Fibroblast of lung (primary cell): ENCODE data around the gene CBX1. TPM values are rescaled to one million over a fixed set of nuclear protein-coding genes. Genes with fewer than 3 reads are reported as not detected.

Experiments
- DNase-seq, 2 donors: peaks; one replicate each; pipeline versions ENCODE4 v3.0.0 to v3.0.0-alpha.2; 2010; ENCODE audit warnings: low read depth in 2 of 2
- H2AFZ ChIP-seq: 2 replicates; pipeline ENCODE4 v1.5.1; 2012; ENCODE audit warnings: low read length, control low read depth, inconsistent platforms
- H3K27ac ChIP-seq: 2 replicates; pipeline ENCODE4 v1.5.1; 2011; ENCODE audit warnings: low read length, control low read depth; ENCODE audit not compliant: insufficient read depth
- H3K27me3 ChIP-seq: 2 replicates; pipeline ENCODE4 v1.5.1; 2011; ENCODE audit warnings: mild to moderate bottlenecking, low read length; ENCODE audit not compliant: control insufficient read depth, insufficient read depth
- H3K36me3 ChIP-seq: 2 replicates; pipeline ENCODE4 v1.5.1; 2011; ENCODE audit warnings: low read length; ENCODE audit not compliant: control insufficient read depth, insufficient read depth
- H3K4me1 ChIP-seq: 2 replicates; pipeline ENCODE4 v1.5.1; 2011; ENCODE audit warnings: low read length; ENCODE audit not compliant: control insufficient read depth, insufficient read depth; ENCODE audit errors: extremely low read depth
- H3K4me2 ChIP-seq: 2 replicates; pipeline ENCODE4 v1.5.1; 2011; ENCODE audit warnings: low read length, control low read depth; ENCODE audit not compliant: insufficient read depth; ENCODE audit errors: extremely low read depth
- H3K4me3 ChIP-seq, 4 experiments: fragments of 200-600 bp in 1 of 4; sonication (generic) in 1 of 4; replicated peaks in 1 of 4; 2 replicates each; pipeline ENCODE4 v1.5.1; 2011 to 2016; ENCODE audit warnings: low read length in 4 of 4, low read depth in 3 of 4, mild to moderate bottlenecking in 3 of 4, control low read depth in 2 of 4, inconsistent platforms in 1 of 4, mixed read lengths in 1 of 4; ENCODE audit not compliant: insufficient read depth in 1 of 4; ENCODE audit errors: control extremely low read depth in 1 of 4
- H3K79me2 ChIP-seq: 2 replicates; pipeline ENCODE4 v1.5.1; 2012; ENCODE audit warnings: mild to moderate bottlenecking, low read length, inconsistent platforms; ENCODE audit not compliant: control insufficient read depth, insufficient read depth
- H3K9ac ChIP-seq: 2 replicates; pipeline ENCODE4 v1.5.1; 2011; ENCODE audit warnings: mild to moderate bottlenecking, low read length, control low read depth; ENCODE audit not compliant: insufficient read depth
- H3K9me3 ChIP-seq: 2 replicates; pipeline ENCODE4 v1.5.1; 2012; ENCODE audit warnings: low read depth, low read length; ENCODE audit not compliant: control insufficient read depth, insufficient read depth
- H4K20me1 ChIP-seq: 2 replicates; pipeline ENCODE4 v1.5.1; 2011; ENCODE audit warnings: low read length; ENCODE audit not compliant: control insufficient read depth, insufficient read depth; ENCODE audit errors: extremely low read depth
- CTCF ChIP-seq, 2 donors: IDR thresholded peaks in 1 of 2; conservative IDR thresholded peaks in 1 of 2; 1 replicate in 1 of 2; 2 replicates in 1 of 2; pipeline ENCODE4 v1.5.1; 2011 to 2012; ENCODE audit warnings: low read length in 2 of 2, control low read depth in 1 of 2, inconsistent platforms in 1 of 2, low read depth in 1 of 2, mild to moderate bottlenecking in 1 of 2
- EZH2 ChIP-seq: IDR thresholded peaks from 2 replicates; pipeline ENCODE4 v1.5.1; 2012; ENCODE audit warnings: low read length, control low read depth, mild to moderate bottlenecking; ENCODE audit errors: missing control alignments
- polyA plus RNA-seq, 2 donors: library from polyadenylated mRNA; depleted of rRNA in 1 of 2; stranded (reverse) in 1 of 2; unstranded in 1 of 2; fragments of >200 nt; gene quantifications; 2 replicates each; pipeline ENCODE4 v1.2.1, GENCODE V29; 2011 to 2012; ENCODE audit warnings: missing spikeins in 1 of 2
- total RNA-seq: library from RNA; depleted of rRNA; stranded (reverse); fragments of >200 nt; gene quantifications from 2 replicates; pipeline ENCODE4 v1.2.1, GENCODE V29; 2014

CBX1 gene
- total and polyA plus RNA-seq, 2 donors (not counting 1 experiment from before 2014, with no cell fraction given), result 50.4 to 64.8 TPM

GRCh38 chr17:48025904-48026501 is 75.3 kb downstream of the CBX1 start:
- Histone ChIP-seq H3K4me2 (peak overlapping the region; percentile 100), H3K4me1 (peaks cover 25% of the 10 kb centered on the region), H3K9ac (no peak overlapping the region), H3K27me3 (no peaks in the 10 kb centered on the region), H4K20me1 (no peaks in the 10 kb centered on the region), H3K4me3 (peak overlapping the region; percentile 3 to 72 (median 60)), H3K27ac (peak overlapping the region; percentile 47), H2AFZ (no peak overlapping the region), H3K9me3 (no peaks in the 10 kb centered on the region), H3K79me2 (no peaks in the 10 kb centered on the region), H3K36me3 (no peaks in the 10 kb centered on the region)
- no peak for TF ChIP-seq EZH2
- TF ChIP-seq CTCF (conservative IDR thresholded peaks at IDR 0.05 in 1 of 2, IDR thresholded peaks at IDR 0.05 in 1 of 2; ENCODE audit: low read depth in 1 of 2, low read length in 2 of 2), result no peak
- DNase-seq, result no peak

- peak; percentile 55 to 69 for TF ChIP-seq CTCF (conservative IDR thresholded peaks at IDR 0.05 in 1 of 2, IDR thresholded peaks at IDR 0.05 in 1 of 2; ENCODE audit: low read depth in 1 of 2, low read length in 2 of 2)
- TF ChIP-seq EZH2, result no peak
- Histone ChIP-seq H3K27ac (peak overlapping the region; percentile 63), H4K20me1 (no peaks in the 10 kb centered on the region), H3K79me2 (no peaks in the 10 kb centered on the region), H3K4me2 (peak overlapping the region; percentile 100), H3K4me1 (peaks cover 23% of the 10 kb centered on the region), H3K36me3 (no peaks in the 10 kb centered on the region), H3K4me3 (peak overlapping the region; percentile 57 to 73 (median 66)), H3K9ac (no peak overlapping the region), H3K9me3 (no peaks in the 10 kb centered on the region), H2AFZ (peak overlapping the region; percentile 97), H3K27me3 (no peaks in the 10 kb centered on the region)
- peak; percentile 93 to 95 for DNase-seq
Measured at GRCh38 chr17:48025040-48025903, 76.0 kb downstream of the CBX1 start.

DNA sequence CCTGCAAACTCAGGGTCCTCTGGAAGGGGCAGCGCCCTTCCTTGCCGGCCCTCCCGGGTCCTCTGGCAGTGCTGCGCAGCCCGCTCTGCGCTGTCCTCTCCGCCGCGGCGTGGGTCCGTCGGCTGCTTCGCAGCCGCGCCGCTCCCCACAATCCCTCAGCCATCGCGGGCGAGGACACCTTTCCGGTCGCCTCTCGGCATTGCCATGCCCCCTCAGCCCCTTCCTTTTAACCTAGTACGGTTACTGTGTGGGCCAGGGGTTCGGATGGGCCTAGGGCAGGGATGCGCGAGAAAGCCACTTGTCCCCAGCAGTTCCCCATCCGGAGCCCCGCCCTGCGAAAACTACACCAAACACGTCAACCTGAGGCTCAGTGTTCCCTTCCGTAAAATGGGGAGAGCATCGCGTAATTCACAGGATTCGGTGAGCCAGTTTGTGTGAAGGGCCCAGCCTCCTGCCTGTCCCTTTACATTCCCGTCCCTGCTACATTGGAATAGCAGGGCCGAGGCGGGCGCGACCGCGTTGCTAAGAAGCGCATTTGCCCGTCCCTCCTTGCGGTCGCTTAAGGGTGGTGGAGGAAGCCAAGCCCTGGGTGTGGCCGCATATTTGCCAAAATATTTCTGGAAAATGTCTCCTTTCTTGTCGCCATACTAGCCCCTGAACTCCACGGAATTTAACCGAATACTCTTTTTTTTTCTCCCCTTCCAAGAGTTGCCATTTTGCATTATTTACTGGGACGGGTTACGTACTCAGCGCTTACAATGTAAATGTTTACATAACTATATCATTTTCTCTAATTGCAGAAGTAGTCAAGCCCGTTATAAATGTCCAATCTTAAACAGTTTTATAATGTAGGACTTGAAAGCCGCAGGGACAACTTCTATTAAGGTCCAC is 76.9 kb downstream of the CBX1 start:
- Histone ChIP-seq H3K4me3 (peak overlapping the region; percentile 39 to 73 (median 52)), H3K79me2 (no peaks in the 10 kb centered on the region), H3K9me3 (no peaks in the 10 kb centered on the region), H2AFZ (peak overlapping the region; percentile 14), H3K4me2 (peak overlapping the region; percentile 95), H3K9ac (peak overlapping the region; percentile 33), H4K20me1 (no peaks in the 10 kb centered on the region), H3K27ac (peak overlapping the region; percentile 49), H3K27me3 (no peaks in the 10 kb centered on the region), H3K4me1 (peaks cover 23% of the 10 kb centered on the region), H3K36me3 (no peaks in the 10 kb centered on the region)
- TF ChIP-seq CTCF (conservative IDR thresholded peaks at IDR 0.05 in 1 of 2, IDR thresholded peaks at IDR 0.05 in 1 of 2; ENCODE audit: low read depth in 1 of 2, low read length in 2 of 2) (no peak), EZH2 (no peak)
- peak in 1 of 2 donors; percentile 61 for DNase-seq
